ENCODE data around the gene ADCK2.

DNA sequence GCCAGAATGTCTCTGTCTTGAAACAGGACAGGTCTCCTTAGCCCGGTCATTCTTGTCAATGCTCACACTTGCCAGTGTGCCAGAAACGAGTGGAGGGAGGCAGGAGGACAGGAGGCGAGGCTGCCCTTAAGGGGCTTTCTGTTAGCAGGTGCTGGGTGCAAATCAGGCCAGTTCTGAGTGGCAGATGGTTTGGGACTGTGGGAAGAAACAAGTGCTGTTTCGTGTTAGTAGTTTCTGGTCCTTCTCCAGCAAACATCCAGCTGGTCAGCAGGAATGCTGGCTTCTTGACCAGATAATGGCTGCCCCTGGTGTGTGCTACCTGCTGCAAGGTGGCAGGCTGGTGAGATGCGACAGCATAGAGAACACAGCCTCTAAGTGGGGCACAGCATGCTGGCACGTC is 15.6 kb downstream of the ADCK2 start:
- TF ChIP-seq EZH2 (IDR thresholded peaks at IDR 0.05; ENCODE audit: insufficient read depth, low read length), result no peak
- no peak for TF ChIP-seq CTCF (IDR thresholded peaks at IDR 0.05; ENCODE audit: insufficient read depth, low read depth, low read length)
